GM18511 (cell line): Measurements from ENCODE around the gene STAC3.

Experiments
- ATAC-seq: cut with Tn5 transposase; IDR thresholded peaks from one replicate; pipeline ENCODE4 v1.9.1; 2021; ENCODE audit warnings: mild to moderate bottlenecking, moderate library complexity; ENCODE audit not compliant: unreplicated experiment

Gene STAC3

DNA sequence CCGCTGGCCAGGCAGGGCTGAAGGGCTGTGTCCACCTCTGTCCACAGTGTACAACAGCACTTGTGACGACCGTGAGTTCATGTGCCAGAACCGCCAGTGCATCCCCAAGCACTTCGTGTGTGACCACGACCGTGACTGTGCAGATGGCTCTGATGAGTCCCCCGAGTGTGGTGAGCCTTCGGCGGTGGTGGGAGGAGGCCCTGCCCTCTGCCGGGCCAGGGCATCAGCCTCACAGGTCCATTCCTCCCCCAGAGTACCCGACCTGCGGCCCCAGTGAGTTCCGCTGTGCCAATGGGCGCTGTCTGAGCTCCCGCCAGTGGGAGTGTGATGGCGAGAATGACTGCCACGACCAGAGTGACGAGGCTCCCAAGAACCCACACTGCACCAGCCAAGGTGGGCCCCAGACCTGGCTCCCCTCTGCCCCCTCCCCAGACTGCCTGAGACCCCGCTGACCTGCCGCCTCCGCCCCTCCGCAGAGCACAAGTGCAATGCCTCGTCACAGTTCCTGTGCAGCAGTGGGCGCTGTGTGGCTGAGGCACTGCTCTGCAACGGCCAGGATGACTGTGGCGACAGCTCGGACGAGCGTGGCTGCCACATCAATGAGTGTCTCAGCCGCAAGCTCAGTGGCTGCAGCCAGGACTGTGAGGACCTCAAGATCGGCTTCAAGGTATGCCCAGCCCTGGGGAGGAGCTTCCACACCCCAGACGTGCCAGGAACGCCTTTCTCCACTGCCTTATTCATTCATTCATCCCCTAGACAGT is 55.2 kb downstream of the STAC3 start:
- ATAC-seq, result no peak

DNA sequence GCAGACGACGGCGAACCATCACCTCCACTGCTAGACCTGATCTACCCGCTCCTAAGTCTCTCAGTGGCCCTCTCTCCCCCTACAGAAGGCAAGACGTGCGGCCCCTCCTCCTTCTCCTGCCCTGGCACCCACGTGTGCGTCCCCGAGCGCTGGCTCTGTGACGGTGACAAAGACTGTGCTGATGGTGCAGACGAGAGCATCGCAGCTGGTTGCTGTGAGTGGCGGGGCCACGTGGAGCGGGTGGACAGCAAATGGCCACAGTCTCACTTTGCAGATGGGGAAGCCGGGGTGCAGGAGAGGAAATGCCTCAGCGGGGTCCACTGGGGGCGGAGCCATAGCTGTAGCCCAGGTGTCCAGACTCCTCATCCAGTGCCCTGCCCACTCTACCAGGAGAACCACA is 55.8 kb downstream of the STAC3 start:
- ATAC-seq, result no peak

DNA sequence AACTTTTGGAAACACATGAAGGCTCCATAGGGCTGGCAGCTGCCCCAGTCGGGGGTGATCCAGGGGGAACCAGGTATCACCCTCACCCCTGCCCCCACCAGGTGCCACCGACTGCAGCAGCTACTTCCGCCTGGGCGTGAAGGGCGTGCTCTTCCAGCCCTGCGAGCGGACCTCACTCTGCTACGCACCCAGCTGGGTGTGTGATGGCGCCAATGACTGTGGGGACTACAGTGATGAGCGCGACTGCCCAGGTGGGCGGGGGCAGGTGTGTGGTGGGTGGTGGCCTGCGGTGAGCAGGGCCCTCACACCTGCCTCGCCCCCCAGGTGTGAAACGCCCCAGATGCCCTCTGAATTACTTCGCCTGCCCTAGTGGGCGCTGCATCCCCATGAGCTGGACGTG is 56.7 kb downstream of the STAC3 start:
- ATAC-seq, result no peak

DNA sequence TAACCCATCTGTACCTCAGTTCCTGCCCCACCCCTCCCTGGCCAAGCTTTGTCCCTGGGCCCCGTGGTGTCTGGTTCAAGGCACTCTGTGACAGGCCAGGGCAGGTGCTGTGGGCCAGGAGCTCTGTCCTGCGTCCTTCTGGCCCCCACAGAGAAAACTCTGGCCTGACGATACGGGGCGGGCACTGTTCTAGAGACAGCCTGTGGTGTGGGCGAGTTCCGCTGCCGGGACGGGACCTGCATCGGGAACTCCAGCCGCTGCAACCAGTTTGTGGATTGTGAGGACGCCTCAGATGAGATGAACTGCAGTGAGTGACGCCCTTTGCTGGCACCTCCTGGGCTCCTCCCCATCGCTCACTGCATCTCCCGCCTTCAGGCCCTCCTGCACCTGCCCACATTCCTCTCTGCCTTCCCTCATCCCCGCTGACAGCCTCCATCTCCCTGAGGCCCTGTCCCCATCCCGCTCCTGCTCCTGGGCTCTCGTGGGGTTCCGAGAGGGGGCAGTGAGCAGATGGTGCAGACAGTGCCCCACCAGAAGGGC is 57.2 kb downstream of the STAC3 start:
- ATAC-seq, result no peak
